A673 (cell line): ENCODE measurements around the gene LIPI. TPM values are rescaled to one million over a fixed set of nuclear protein-coding genes. Genes with fewer than 3 reads are reported as not detected.
A peak's percentile ranks its signal among the peaks of the same experiment; 100 is the strongest.

Source experiments
- BruUV-seq: library from RNA; stranded (reverse); fragments of 400-500 nt; replicated peaks from 2 replicates; lab custom pipeline; 2021; lab: Mats Ljungman, UMichigan
- CTCF ChIA-PET: fragments of 300-600 bp; sonication (Branson Sonifier 250); formaldehyde crosslinking; loops from one replicate; lab custom pipeline; 2022; ENCODE audit warnings: antibody characterized with exemption; lab: Charles Lee
- POLR2A ChIA-PET: fragments of 300-600 bp; sonication (Branson Sonifier 250); formaldehyde crosslinking; loops from one replicate; lab custom pipeline; 2022; ENCODE audit warnings: antibody characterized with exemption; ENCODE audit not compliant: low non-redundant PET; lab: Charles Lee
- DNase-seq: peaks from one replicate; pipeline ENCODE4 v3.0.0-alpha.2; 2015; ENCODE audit warnings: low spot score
- H3K27ac ChIP-seq: fragments of 200-600 bp; sonication (generic); 2 replicates; pipeline ENCODE4 v1.5.1; 2016; ENCODE audit warnings: mixed run types, low read depth, mild to moderate bottlenecking, mixed read lengths, antibody characterized with exemption, low read length; ENCODE audit not compliant: poor library complexity, severe bottlenecking
- H3K27me3 ChIP-seq: fragments of 200-600 bp; sonication (generic); replicated peaks from 2 replicates; pipeline ENCODE4 v1.6.1; 2017; ENCODE audit warnings: mixed run types, low read depth, mild to moderate bottlenecking, mixed read lengths, antibody characterized with exemption, low read length; ENCODE audit not compliant: insufficient read depth, poor library complexity
- H3K36me3 ChIP-seq: fragments of 200-600 bp; sonication (generic); 2 replicates; pipeline ENCODE4 v1.6.1; 2016; ENCODE audit warnings: mixed run types, mild to moderate bottlenecking, mixed read lengths, antibody characterized with exemption, low read length; ENCODE audit not compliant: insufficient read depth, poor library complexity, severe bottlenecking
- H3K4me1 ChIP-seq: fragments of 200-600 bp; sonication (generic); 2 replicates; pipeline ENCODE4 v1.6.1; 2017; ENCODE audit warnings: mixed run types, mild to moderate bottlenecking, mixed read lengths, antibody characterized with exemption, low read length; ENCODE audit not compliant: insufficient read depth, poor library complexity, severe bottlenecking
- H3K4me3 ChIP-seq: fragments of 200-600 bp; sonication (generic); 2 replicates; pipeline ENCODE4 v1.5.1; 2016; ENCODE audit warnings: low read depth, mixed run types, mild to moderate bottlenecking, mixed read lengths, low read length; ENCODE audit not compliant: poor library complexity, severe bottlenecking
- H3K9me3 ChIP-seq: fragments of 200-600 bp; sonication (generic); 2 replicates; pipeline ENCODE4 v1.6.1; 2016; ENCODE audit warnings: mixed run types, low read depth, mild to moderate bottlenecking, mixed read lengths, antibody characterized with exemption, low read length; ENCODE audit not compliant: poor library complexity, severe bottlenecking
- EZH2 ChIP-seq: fragments of 200-600 bp; sonication (generic); IDR thresholded peaks from 2 replicates; pipeline ENCODE4 v1.6.1; 2017; ENCODE audit warnings: borderline replicate concordance, low read depth, mild to moderate bottlenecking, mixed read lengths, antibody characterized with exemption, low read length; ENCODE audit not compliant: poor library complexity, severe bottlenecking
- intact Hi-C: fragments of 100-400 bp; cut with micrococcal nuclease; formaldehyde crosslinking; loops from one replicate; pipeline ENCODE4 v1.10.0; 2022; ENCODE audit not compliant: unreplicated experiment
- total RNA-seq: library from RNA; stranded (reverse); gene quantifications from 2 replicates; pipeline ENCODE4 v1.2.3, GENCODE V29; 2021
- TF ChIP-seq, protein P1 (sequence below): fragments of 300-800, 200-600 bp; sonication (generic); conservative IDR thresholded peaks from 2 replicates; pipeline ENCODE4 v1.5.1; 2017; ENCODE audit warnings: low read depth, mild to moderate bottlenecking, antibody characterized with exemption, low read length, moderate library complexity, mixed read lengths

The LIPI gene
- total RNA-seq, 1 experiment from 2014 or later: 138 TPM

DNA sequence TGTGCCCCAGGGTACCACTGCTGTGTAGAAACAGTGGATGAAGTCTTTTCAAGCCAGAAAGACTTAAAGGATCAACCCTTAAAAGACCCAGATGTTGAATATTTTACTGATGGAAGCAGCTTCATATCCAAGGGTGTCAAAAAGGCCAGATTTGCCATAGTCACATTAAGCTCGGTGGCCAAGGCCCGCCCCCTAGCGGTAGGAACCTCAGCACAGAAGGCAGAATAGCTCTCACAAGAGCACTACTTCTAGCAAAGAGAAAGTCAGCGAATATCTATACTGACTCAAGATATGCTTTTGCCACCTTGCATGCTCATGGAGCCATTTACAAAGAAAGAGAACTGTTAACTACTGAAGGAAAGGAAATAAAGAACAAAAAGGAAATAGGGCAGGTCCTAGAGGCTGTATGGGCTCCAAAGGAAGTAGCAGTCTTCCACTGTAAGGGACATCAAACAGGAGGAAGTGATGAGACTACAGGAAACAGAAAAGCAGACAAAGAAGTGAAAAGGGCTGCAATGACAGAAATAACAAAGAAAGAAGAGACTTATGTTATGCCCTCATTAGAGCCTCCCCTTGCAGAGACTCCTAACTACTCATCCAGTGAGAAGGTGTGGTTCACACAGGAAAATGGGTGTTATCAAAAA, 90.5 kb downstream of the LIPI start:
- Histone ChIP-seq H3K4me3 (no peak overlapping the region), H3K9me3 (no peaks in the 10 kb centered on the region), H3K36me3 (peaks cover 12% of the 10 kb centered on the region), H3K27ac (no peak overlapping the region), H3K4me1 (no peaks in the 10 kb centered on the region), H3K27me3 (no peaks in the 10 kb centered on the region)
- CTCF ChIA-PET: no interaction called here
- intact Hi-C loops: no loop called here
- POLR2A ChIA-PET: no interaction called here
- TF ChIP-seq EZH2: no peak
- TF ChIP-seq, protein P1, sequence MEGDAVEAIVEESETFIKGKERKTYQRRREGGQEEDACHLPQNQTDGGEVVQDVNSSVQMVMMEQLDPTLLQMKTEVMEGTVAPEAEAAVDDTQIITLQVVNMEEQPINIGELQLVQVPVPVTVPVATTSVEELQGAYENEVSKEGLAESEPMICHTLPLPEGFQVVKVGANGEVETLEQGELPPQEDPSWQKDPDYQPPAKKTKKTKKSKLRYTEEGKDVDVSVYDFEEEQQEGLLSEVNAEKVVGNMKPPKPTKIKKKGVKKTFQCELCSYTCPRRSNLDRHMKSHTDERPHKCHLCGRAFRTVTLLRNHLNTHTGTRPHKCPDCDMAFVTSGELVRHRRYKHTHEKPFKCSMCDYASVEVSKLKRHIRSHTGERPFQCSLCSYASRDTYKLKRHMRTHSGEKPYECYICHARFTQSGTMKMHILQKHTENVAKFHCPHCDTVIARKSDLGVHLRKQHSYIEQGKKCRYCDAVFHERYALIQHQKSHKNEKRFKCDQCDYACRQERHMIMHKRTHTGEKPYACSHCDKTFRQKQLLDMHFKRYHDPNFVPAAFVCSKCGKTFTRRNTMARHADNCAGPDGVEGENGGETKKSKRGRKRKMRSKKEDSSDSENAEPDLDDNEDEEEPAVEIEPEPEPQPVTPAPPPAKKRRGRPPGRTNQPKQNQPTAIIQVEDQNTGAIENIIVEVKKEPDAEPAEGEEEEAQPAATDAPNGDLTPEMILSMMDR: peak; percentile 79
- BruUV-seq: no TSS peak
- DNase-seq: peak; percentile 59

- H3K27ac ChIP-seq: no peak overlapping the region
- no peaks in the 10 kb centered on the region for H3K27me3 ChIP-seq
- H3K4me1 ChIP-seq: no peaks in the 10 kb centered on the region
- no peak for TF ChIP-seq EZH2
- TF ChIP-seq, protein P1: no peak
- peaks cover 1% of the 10 kb centered on the region for H3K36me3 ChIP-seq
- POLR2A ChIA-PET: no interaction called here
- intact Hi-C loops: no loop called here
- no TSS peak for BruUV-seq
- DNase-seq: no peak
- no peak overlapping the region for H3K4me3 ChIP-seq
- CTCF ChIA-PET: no interaction called here
- no peaks in the 10 kb centered on the region for H3K9me3 ChIP-seq
Observed at GRCh38 chr21:14119038-14119437, 91.7 kb downstream of the LIPI start.

DNA sequence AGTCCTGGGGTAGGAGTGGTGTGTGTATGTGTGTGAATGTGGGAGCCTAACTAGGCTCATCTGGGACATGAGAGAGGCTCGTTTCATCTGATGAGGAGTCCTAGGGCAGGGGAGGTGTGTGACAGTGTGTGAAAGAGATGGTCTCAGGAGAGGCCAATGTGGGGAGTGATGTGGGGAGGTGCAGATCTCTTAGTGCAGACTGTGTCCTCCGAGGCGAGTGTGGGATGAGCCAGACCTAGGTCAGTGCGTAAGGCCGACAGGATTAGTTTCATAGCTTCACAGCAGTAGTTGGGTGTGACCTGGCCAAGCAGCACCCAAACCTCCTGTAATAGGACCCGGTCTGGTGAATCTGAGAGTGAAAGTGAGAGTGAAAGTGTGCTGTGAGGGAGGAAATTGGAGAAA, 94.7 kb downstream of the LIPI start:
- no peaks in the 10 kb centered on the region for H3K9me3 ChIP-seq
- H3K4me3 ChIP-seq: no peak overlapping the region
- H3K4me1 ChIP-seq: no peaks in the 10 kb centered on the region
- no TSS peak for BruUV-seq
- H3K27ac ChIP-seq: no peak overlapping the region
- no peaks in the 10 kb centered on the region for H3K27me3 ChIP-seq
- DNase-seq: no peak
- ChIA-PET POLR2A (no interaction called here), CTCF (no interaction called here)
- H3K36me3 ChIP-seq: no peaks in the 10 kb centered on the region
- no peak for TF ChIP-seq EZH2
- TF ChIP-seq, protein P1: no peak
- intact Hi-C loops: no loop called here
